Naive thymus-derived CD4-positive, alpha-beta T cell (primary cell): ENCODE data around the gene OR6K3. TPM values are rescaled to one million over a fixed set of nuclear protein-coding genes. Genes with fewer than 3 reads are reported as not detected.

Experiments
- ATAC-seq: fragments of 150-1000 bp; cut with Tn5 transposase; 2 replicates; pipeline ENCODE4 v1.10.0; 2021; ENCODE audit warnings: mild to moderate bottlenecking, moderate library complexity
- CTCF ChIA-PET: fragments of 350-600 bp; sonication (Branson Sonifier 250); formaldehyde crosslinking; loops from one replicate; lab custom pipeline; 2021; ENCODE audit warnings: antibody characterized with exemption; lab: Charles Lee
- POLR2A ChIA-PET: fragments of 350-600 bp; sonication (Branson Sonifier 250); formaldehyde crosslinking; loops from one replicate; lab custom pipeline; 2021; ENCODE audit warnings: antibody characterized with exemption, inconsistent platforms; lab: Charles Lee
- DNase-seq, 9 donors: peaks; one replicate each; pipeline versions ENCODE4 v3.0.0 to v3.0.0-alpha.2; 2020 to 2022; ENCODE audit warnings: mixed read lengths in 1 of 9
- H3K27ac ChIP-seq: one replicate; pipeline ENCODE4 v1.7.0; 2013; ENCODE audit warnings: mild to moderate bottlenecking, low read depth, low read length, moderate library complexity
- H3K27me3 ChIP-seq, 2 donors: one replicate each; pipeline ENCODE4 v1.7.0; 2013; ENCODE audit warnings: low read length in 2 of 2, mild to moderate bottlenecking in 2 of 2, moderate library complexity in 2 of 2; ENCODE audit not compliant: control insufficient read depth in 2 of 2, insufficient read depth in 2 of 2
- H3K36me3 ChIP-seq, 3 experiments: 1 replicate in 2 of 3; 2 replicates in 1 of 3; pipeline ENCODE4 v1.7.0; 2013; ENCODE audit warnings: low read length in 3 of 3, mild to moderate bottlenecking in 3 of 3, moderate library complexity in 1 of 3; ENCODE audit not compliant: insufficient read depth in 3 of 3, control insufficient read depth in 2 of 3
- H3K4me1 ChIP-seq, 2 donors: one replicate each; pipeline ENCODE4 v1.7.0; 2013; ENCODE audit warnings: low read length in 2 of 2, mild to moderate bottlenecking in 2 of 2, moderate library complexity in 1 of 2; ENCODE audit not compliant: control insufficient read depth in 2 of 2, insufficient read depth in 2 of 2
- H3K4me3 ChIP-seq: 2 replicates; pipeline ENCODE4 v1.7.0; 2013; ENCODE audit warnings: mild to moderate bottlenecking, low read length
- H3K9me3 ChIP-seq, 3 experiments: 1 replicate in 2 of 3; 2 replicates in 1 of 3; pipeline ENCODE4 v1.7.0; 2013; ENCODE audit warnings: low read length in 3 of 3; ENCODE audit not compliant: control insufficient read depth in 2 of 3
- H3K27ac Mint-ChIP-seq, 9 donors: one replicate each; pipeline ENCODE4 v1.8.0; 2020 to 2022; ENCODE audit warnings: mixed read lengths in 9 of 9, mild to moderate bottlenecking in 8 of 9, moderate library complexity in 5 of 9, inconsistent platforms in 2 of 9
- H3K27me3 Mint-ChIP-seq, 5 donors: one replicate each; pipeline ENCODE4 v1.8.0; 2021 to 2022; ENCODE audit warnings: mixed read lengths in 5 of 5, mild to moderate bottlenecking in 1 of 5
- H3K36me3 Mint-ChIP-seq, 5 donors: one replicate each; pipeline ENCODE4 v1.8.0; 2020 to 2022; ENCODE audit warnings: mixed read lengths in 5 of 5, mild to moderate bottlenecking in 3 of 5, inconsistent platforms in 1 of 5
- H3K4me1 Mint-ChIP-seq, 7 donors: one replicate each; pipeline ENCODE4 v1.8.0; 2020 to 2022; ENCODE audit warnings: mixed read lengths in 7 of 7, mild to moderate bottlenecking in 3 of 7, inconsistent platforms in 1 of 7
- H3K4me3 Mint-ChIP-seq, 10 donors: one replicate each; pipeline ENCODE4 v1.8.0; 2020 to 2022; ENCODE audit warnings: mild to moderate bottlenecking in 10 of 10, mixed read lengths in 10 of 10, moderate library complexity in 6 of 10, inconsistent platforms in 2 of 10
- H3K9me3 Mint-ChIP-seq, 11 donors: one replicate each; pipeline ENCODE4 v1.8.0; 2020 to 2022; ENCODE audit warnings: mixed read lengths in 11 of 11, mild to moderate bottlenecking in 4 of 11, inconsistent platforms in 1 of 11, moderate library complexity in 1 of 11
- intact Hi-C, 2 donors: fragments of 100-400 bp; cut with micrococcal nuclease; formaldehyde crosslinking; loops; one replicate each; pipeline ENCODE4 v1.15.1; 2023
- polyA plus RNA-seq, 2 donors: library from polyadenylated mRNA; unstranded; fragments of 300-500 nt; fragmentation: Illumina TruSeq; gene quantifications; one replicate each; pipeline ENCODE4 v1.2.3, GENCODE V29; 2021
- total RNA-seq, 6 experiments: library from RNA in 5 of 6; stranded (reverse) in 5 of 6; gene quantifications; 1 replicate in 5 of 6; 2 replicates in 1 of 6; pipeline ENCODE4 v1.2.3 and lab custom pipeline; 2021 to 2026

The OR6K3 gene
- total and polyA plus RNA-seq, 7 experiments from 2014 or later, result 0.29 TPM; not detected in 6

DNA sequence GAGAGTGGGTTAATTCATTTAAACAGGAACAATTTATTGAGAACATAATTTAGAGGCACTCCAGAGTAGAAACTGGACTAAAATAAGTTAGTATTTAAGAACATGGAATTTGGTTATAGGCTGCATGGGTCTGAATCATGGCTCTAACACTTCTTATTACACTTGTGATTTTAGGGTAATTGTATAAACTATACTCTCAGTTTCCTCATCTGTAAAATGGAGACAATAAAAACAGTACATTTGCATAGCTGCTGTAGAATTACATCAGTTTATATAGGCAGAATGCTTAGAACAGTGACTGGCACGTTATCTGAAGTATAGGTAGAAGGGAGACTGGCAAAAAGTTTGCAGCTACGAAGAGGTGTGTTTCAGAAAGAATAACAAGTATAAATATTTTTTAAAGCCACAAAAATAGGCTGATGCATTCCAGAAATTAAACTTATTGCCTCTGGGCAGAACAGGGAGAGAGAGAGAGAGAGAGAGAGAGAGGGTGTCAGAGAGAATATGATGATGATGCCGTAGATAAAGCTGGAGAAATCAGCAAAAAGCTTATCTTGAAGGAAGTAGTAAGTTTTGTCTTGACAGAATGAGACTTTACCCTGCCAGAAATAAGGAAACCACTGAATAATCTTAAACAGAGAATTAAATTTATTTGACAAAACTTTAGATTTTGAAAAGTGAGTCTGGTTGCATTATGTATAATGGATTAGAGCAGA lies 8.1 kb upstream of the OR6K3 start:
- Mint-ChIP-seq H3K36me3 (no peaks in the 10 kb centered on the region), H3K9me3 (no peaks in the 10 kb centered on the region), H3K27me3 (peaks cover 6 to 23% (median 16%) of the 10 kb centered on the region in 5 donors), H3K4me1 (no peaks in the 10 kb centered on the region), H3K4me3 (no peak overlapping the region), H3K27ac (no peak overlapping the region)
- ChIA-PET POLR2A (no interaction called here), CTCF (no interaction called here)
- no peak for ATAC-seq
- no peak overlapping the region for H3K4me3 ChIP-seq
- H3K27ac ChIP-seq, result no peak overlapping the region
- no peaks in the 10 kb centered on the region for H3K36me3 ChIP-seq
- intact Hi-C loops, result no loop called here
- H3K9me3 ChIP-seq, result no peaks in the 10 kb centered on the region
- no peaks in the 10 kb centered on the region for H3K27me3 ChIP-seq
- no peak for DNase-seq
- no peaks in the 10 kb centered on the region for H3K4me1 ChIP-seq

DNA sequence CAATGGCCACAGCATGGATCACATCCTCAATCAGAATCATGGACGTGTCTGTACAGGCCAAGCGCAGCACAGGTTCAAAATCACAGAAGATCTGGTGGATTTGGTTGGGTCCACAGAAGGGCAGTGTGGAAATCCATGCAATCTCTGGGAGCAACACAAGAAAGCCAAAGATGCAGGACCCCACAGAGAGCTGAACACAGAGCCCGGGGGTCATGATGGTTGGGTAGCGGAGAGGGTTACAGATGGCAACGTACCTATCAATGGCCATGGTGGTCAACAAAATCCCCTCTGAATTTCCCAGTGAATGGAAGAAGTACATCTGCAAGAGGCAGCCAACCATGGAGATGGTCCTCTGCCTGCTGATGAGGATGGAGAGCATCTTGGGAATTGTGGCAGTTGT lies 3.9 kb upstream of the OR6K3 start:
- Mint-ChIP-seq H3K4me1 (no peaks in the 10 kb centered on the region), H3K4me3 (no peak overlapping the region), H3K27ac (no peak overlapping the region), H3K27me3 (peaks cover 21 to 37% (median 30%) of the 10 kb centered on the region in 5 donors), H3K9me3 (no peaks in the 10 kb centered on the region), H3K36me3 (no peaks in the 10 kb centered on the region)
- no peak for DNase-seq
- Histone ChIP-seq H3K4me3 (no peak overlapping the region), H3K27me3 (no peaks in the 10 kb centered on the region), H3K36me3 (no peaks in the 10 kb centered on the region), H3K27ac (no peak overlapping the region), H3K9me3 (no peaks in the 10 kb centered on the region), H3K4me1 (no peaks in the 10 kb centered on the region)
- ATAC-seq, result no peak
- intact Hi-C loops, result no loop called here
- CTCF ChIA-PET, result no interaction called here
- POLR2A ChIA-PET, result no interaction called here

DNA sequence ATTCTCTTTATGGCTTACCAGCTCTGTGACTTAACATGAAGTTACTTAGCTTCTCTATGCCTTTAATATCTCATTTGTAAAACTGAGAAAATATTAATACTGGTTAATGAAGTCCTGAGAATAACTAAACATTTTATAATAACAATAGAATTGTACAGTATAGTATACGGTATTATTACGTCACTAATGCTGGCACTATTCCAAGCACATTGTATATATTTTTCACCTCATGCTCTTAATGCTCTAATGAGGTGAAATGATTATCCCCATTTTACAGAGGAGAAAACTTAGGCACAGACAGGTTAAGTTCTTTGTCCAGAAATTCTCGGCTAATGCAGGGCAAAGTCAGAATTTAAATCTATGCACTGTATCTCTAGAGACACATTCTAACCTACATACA lies 856 bp downstream of the OR6K3 start:
- DNase-seq (no peak), ATAC-seq (no peak)
- Mint-ChIP-seq H3K36me3 (no peaks in the 10 kb centered on the region), H3K4me1 (peaks cover 0 to 3% (median 0%) of the 10 kb centered on the region in 7 donors), H3K27me3 (peaks cover 12 to 52% (median 36%) of the 10 kb centered on the region in 5 donors), H3K9me3 (peaks cover 0 to 2% (median 0%) of the 10 kb centered on the region in 11 donors), H3K4me3 (no peak overlapping the region), H3K27ac (no peak overlapping the region)
- CTCF ChIA-PET, result no interaction called here
- POLR2A ChIA-PET, result no interaction called here
- intact Hi-C loops, result no loop called here
- H3K9me3 ChIP-seq, result no peaks in the 10 kb centered on the region
- H3K4me3 ChIP-seq, result no peak overlapping the region
- H3K27ac ChIP-seq, result no peak overlapping the region
- H3K4me1 ChIP-seq, result no peaks in the 10 kb centered on the region
- no peaks in the 10 kb centered on the region for H3K36me3 ChIP-seq
- H3K27me3 ChIP-seq, result no peaks in the 10 kb centered on the region

DNA sequence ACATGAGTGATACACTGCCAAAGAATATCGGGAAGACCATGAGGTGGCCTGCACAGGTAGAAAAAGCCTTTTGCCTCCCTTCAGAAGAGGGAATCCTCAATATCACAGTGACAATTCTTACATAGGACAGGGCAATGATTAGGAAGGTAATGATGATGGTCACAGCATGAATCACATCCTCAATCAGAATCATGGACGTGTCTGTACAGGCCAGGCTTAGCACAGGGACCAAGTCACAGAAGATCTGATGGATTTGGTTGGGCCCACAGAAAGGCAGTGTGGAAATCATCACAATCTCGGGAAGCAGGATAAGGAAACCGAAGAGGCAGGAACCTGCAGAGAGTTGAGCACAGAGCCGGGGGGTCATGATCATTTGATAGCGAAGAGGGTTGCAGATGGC lies 3.2 kb downstream of the OR6K3 start:
- H3K4me3 Mint-ChIP-seq, result no peak overlapping the region
- peaks cover 22 to 54% (median 29%) of the 10 kb centered on the region in 5 donors for H3K27me3 Mint-ChIP-seq
- no peaks in the 10 kb centered on the region for H3K9me3 ChIP-seq
- peaks cover 0 to 3% (median 0%) of the 10 kb centered on the region in 7 donors for H3K4me1 Mint-ChIP-seq
- ATAC-seq (no peak), DNase-seq (no peak)
- no peak overlapping the region for H3K27ac Mint-ChIP-seq
- H3K36me3 ChIP-seq, result no peaks in the 10 kb centered on the region
- H3K27me3 ChIP-seq, result no peaks in the 10 kb centered on the region
- no peak overlapping the region for H3K4me3 ChIP-seq
- CTCF ChIA-PET, result no interaction called here
- H3K4me1 ChIP-seq, result no peaks in the 10 kb centered on the region
- peaks cover 0 to 2% (median 0%) of the 10 kb centered on the region in 11 donors for H3K9me3 Mint-ChIP-seq
- H3K27ac ChIP-seq, result no peak overlapping the region
- POLR2A ChIA-PET, result no interaction called here
- intact Hi-C loops, result no loop called here
- no peaks in the 10 kb centered on the region for H3K36me3 Mint-ChIP-seq

DNA sequence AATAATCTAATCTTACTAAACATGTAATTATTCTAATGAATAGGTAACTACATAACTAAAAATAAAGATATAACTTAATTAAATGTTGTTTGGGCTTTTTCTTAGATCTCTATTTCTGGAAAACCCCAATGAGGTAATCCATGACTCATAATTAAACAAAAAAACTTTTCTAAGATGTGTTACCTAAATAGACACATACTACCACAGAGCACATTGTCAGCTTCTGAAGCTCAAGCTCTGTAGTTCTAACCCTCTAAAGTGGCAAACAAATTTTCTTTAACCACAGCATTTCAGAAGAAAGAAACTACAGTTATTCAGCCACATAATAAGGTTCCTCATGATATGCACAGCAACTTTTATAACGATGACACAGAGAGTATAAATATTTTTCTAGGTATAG lies 4.2 kb downstream of the OR6K3 start:
- Histone ChIP-seq H3K4me3 (no peak overlapping the region), H3K9me3 (no peaks in the 10 kb centered on the region), H3K27ac (no peak overlapping the region), H3K4me1 (no peaks in the 10 kb centered on the region), H3K36me3 (no peaks in the 10 kb centered on the region), H3K27me3 (no peaks in the 10 kb centered on the region)
- Mint-ChIP-seq H3K27me3 (peaks cover 25 to 54% (median 37%) of the 10 kb centered on the region in 5 donors), H3K36me3 (no peaks in the 10 kb centered on the region), H3K27ac (no peak overlapping the region), H3K9me3 (peaks cover 0 to 2% (median 0%) of the 10 kb centered on the region in 11 donors), H3K4me3 (no peak overlapping the region), H3K4me1 (peaks cover 0 to 3% (median 0%) of the 10 kb centered on the region in 7 donors)
- DNase-seq (no peak), ATAC-seq (no peak)
- intact Hi-C loops, result no loop called here
- ChIA-PET POLR2A (no interaction called here), CTCF (no interaction called here)

DNA sequence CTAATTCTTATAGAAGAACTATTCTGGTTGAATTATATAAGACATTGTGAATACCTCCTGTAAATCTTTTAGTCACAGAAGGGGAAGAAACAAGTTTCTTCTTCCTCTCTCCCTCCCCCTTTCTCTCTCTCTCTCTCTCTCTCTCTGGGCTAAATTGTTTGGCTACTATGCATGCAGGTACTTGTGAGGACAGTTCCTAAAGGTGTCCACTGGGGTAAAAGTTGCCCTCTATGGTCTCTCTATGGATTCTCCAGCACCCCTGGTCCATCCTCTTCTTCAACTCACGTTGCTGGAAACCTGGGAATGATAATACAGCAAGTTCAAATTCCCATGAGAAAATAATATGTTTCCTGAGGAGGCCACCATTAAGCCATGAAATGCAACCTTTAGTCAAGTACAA lies 5.8 kb downstream of the OR6K3 start:
- H3K9me3 Mint-ChIP-seq, result peaks cover 0 to 2% (median 0%) of the 10 kb centered on the region in 11 donors
- no peaks in the 10 kb centered on the region for H3K9me3 ChIP-seq
- H3K36me3 Mint-ChIP-seq, result no peaks in the 10 kb centered on the region
- no peak for DNase-seq
- H3K27ac ChIP-seq, result no peak overlapping the region
- H3K4me3 Mint-ChIP-seq, result no peak overlapping the region
- H3K4me1 Mint-ChIP-seq, result peaks cover 0 to 3% (median 0%) of the 10 kb centered on the region in 7 donors
- ChIA-PET POLR2A (no interaction called here), CTCF (no interaction called here)
- intact Hi-C loops, result no loop called here
- H3K27ac Mint-ChIP-seq, result no peak overlapping the region
- no peaks in the 10 kb centered on the region for H3K36me3 ChIP-seq
- H3K27me3 ChIP-seq, result no peaks in the 10 kb centered on the region
- peaks cover 25 to 50% (median 37%) of the 10 kb centered on the region in 5 donors for H3K27me3 Mint-ChIP-seq
- H3K4me1 ChIP-seq, result no peaks in the 10 kb centered on the region
- H3K4me3 ChIP-seq, result no peak overlapping the region
- no peak for ATAC-seq

DNA sequence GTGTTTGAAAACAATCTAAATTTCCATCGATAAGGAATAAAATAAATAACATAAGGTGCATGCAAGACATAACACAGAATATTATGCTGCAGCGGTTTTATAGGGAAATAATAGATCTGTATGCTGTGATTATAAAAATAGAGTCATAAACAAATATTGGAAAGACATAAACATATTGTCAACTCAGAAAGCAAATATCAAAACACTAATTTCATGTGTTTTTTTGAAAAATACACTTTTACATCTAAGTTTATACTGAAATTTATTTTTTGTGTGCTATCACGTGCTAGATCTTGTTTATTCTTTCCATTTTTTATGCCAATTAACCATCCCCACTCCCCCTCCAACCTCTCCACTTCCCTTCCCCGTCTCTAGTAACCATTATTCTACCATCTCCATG lies 9.4 kb downstream of the OR6K3 start:
- Histone ChIP-seq H3K27ac (no peak overlapping the region), H3K27me3 (no peaks in the 10 kb centered on the region), H3K4me1 (no peaks in the 10 kb centered on the region), H3K9me3 (no peaks in the 10 kb centered on the region), H3K4me3 (no peak overlapping the region), H3K36me3 (no peaks in the 10 kb centered on the region)
- Mint-ChIP-seq H3K4me3 (no peak overlapping the region), H3K36me3 (no peaks in the 10 kb centered on the region), H3K27me3 (peaks cover 15 to 35% (median 29%) of the 10 kb centered on the region in 5 donors), H3K4me1 (no peaks in the 10 kb centered on the region), H3K27ac (no peak overlapping the region), H3K9me3 (peaks cover 0 to 2% (median 0%) of the 10 kb centered on the region in 11 donors)
- ATAC-seq (no peak), DNase-seq (no peak)
- intact Hi-C loops, result no loop called here
- CTCF ChIA-PET, result interaction anchor here (0.6 kb wide), 1 partner anchor 37 kb away, joined by 4 read pairs; no protein-coding TSS in a partner anchor
- POLR2A ChIA-PET, result no interaction called here
